ENCODE measurements around the gene GABRR1.

GRCh38 chr6:89172131-89172530 lies 45.0 kb downstream of the GABRR1 start:
- TF ChIP-seq EZH2phosphoT487 (IDR thresholded peaks at IDR 0.05; ENCODE audit: insufficient read depth, low read depth), result no peak
- no peak for TF ChIP-seq EZH2 (IDR thresholded peaks at IDR 0.05; ENCODE audit: insufficient read depth, poor library complexity, severe bottlenecking)
